Hematopoietic multipotent progenitor cell treated with erythropoietin and hydrocortisone succinate and interleukin-3 and kit ligand, for 8 days (in vitro differentiated cells): ENCODE measurements around the gene TFAP2B.

Source experiments
- DNase-seq: peaks from one replicate; pipeline ENCODE4 v3.0.0-alpha.2; 2015

TFAP2B gene

DNA sequence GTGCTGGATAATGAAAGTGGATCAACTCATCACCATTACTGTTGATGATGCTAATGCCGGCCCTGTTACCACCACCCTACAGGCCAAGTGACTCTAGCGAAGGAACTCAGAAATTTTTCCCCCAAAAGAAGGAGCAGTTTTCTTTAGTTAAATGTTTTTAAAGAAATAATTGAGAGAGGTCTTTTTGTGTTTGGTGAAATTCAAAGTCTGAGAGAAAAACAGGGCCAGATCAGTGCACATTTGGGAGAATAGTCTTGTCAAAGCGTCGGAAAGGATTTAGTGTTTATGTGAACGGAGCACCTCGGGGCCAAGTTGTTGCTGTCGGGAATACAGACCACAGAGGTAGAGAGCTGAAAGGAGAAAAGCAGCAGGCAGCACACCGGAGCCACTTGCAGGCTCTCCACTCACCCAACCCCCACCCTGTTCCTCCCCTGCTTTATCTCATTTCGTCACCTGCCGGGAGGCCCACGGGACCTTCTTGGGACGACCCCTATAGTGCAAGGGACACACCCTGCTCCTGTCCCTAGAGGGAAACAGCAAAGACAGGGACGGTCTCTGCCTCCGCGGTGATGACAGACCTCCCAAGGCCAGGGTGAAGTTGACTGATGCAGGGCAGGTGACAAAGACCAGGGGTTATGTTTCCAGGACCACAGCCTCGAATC is 6.8 kb downstream of the TFAP2B start:
- DNase-seq = no peak

DNA sequence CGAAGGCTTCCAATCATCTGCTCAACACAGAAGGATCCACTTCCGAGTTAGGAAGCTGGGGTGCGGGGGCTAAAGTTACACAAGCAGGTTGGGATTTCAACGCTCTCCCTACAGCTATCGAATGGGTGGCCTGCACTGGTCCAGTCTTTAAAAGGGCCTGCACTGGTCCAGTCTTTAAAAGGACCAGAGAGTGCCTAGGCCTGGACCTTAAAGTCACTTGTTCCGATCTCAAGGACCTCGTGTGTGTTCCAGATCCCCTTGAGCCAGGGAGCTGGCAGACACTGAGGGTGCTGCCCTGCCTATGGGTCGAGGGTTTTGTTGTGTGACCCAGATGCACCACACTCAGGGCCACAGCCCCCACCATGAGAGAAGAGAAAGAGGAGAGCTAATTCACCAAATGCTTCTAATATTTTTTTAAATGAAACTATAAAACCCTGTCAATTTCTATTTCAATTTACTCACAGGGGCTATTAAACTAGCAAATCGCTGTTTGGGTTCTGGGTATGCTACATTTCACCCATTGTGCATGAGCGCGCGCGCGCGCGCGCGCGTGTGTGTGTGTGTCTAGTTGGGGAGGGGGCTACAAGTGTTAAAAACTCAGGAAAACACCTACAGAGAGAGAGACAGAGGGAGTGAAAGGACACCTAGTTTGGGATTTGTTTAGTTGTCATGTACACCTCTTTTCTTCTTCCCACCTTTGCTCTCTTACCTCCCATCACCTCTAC is 7.5 kb downstream of the TFAP2B start:
- no peak for DNase-seq

DNA sequence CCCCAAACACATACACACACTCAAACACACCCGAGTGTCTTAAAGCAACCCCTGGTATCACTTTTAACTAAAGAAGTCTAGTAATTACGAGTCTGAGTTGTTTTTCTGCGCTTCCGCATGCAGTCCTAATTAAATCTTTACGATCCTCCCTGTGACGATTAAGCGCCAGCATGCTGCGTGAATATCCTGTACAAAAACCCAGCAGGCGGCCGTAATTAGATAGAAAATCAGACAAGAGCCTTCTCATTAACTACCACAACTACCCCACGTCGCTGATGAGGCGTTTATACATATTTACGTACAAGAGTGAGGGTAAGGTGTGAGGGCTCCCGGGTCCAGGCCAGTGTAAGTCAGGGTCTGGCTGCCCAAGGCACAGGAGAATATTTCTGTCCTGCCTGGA is 8.1 kb downstream of the TFAP2B start:
- DNase-seq = no peak

DNA sequence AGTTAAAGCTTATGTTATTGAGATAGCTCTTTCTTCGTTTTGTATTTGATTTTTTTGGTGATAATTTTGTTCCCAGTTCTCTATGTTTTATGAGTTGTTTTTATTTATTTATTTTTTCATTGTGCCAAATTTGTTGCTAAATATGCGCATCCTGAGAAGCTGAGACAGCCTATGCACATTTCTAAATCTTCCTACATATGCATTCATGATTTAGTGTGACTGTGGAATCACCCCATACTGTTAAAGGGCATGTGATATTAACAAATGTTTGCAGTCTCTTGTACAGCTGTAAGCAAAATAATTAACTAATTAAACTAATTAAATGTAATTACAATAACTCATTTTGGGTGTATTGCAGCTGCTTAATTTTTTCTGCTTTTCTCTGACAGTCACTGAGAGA is 10.4 kb downstream of the TFAP2B start:
- no peak for DNase-seq

DNA sequence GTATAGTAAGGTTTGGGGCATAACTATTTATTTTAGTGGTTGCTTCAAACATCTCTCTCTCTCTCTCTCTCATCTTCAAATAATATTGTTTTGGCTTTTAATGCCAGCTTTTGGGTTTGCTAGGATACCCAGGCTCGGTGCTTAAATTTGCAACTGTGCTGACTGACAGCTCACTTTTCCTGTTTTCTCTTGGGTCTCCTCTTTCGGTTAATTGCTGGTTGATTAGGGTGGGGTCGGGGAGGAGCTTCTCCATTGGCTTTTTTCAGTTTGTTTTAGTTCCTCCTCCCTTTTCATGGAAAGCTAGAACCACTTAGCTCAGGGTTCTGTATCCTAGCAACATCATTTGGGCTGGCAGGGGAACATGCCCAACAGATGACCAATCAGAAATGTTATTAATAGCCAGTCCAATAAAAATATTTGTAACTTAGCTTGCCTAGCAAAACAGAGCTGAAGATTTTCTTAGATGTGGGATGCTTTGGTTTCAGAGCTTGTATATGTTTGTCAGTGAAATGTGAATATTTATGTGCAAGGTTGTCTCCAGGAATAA is 11.3 kb downstream of the TFAP2B start:
- DNase-seq = no peak

DNA sequence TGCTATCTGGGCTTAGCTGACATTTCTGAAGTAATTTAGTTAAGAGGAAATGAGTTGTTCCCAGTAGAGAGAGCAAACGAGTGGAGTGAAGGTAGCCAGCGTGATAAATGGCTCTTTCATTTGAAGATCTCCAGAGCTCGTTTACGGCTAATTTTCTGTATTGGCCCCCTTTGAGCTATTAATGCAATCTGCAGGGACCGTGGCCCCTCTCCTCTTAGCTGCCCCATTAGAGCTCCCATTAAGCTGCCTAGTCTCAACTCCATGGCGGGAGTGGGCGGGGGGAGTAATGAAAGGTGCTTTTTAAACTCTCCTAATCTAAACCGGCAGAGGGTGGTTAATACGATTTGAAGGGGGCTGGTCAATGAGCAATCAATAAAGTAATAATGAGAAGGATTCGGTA is 12.5 kb downstream of the TFAP2B start:
- no peak for DNase-seq

DNA sequence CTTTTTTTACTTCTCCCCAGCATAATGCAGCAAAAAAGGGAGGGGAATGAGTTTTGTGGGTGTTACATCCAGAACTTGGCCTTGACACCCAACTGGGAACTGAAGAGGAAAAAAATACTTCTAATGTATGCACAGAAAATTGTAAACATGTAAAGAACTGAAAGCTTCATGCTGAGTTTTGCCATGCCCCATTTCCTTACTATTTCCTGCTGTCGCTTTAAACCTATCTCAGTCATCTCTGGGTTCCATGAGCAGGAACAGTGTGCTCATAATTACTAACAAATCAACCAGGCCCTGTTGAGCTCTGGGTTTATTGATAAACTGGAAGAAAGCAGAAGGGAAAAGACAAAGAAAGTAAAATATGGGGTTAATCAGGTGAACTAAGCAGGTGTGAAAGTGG is 14.2 kb downstream of the TFAP2B start:
- DNase-seq = no peak

DNA sequence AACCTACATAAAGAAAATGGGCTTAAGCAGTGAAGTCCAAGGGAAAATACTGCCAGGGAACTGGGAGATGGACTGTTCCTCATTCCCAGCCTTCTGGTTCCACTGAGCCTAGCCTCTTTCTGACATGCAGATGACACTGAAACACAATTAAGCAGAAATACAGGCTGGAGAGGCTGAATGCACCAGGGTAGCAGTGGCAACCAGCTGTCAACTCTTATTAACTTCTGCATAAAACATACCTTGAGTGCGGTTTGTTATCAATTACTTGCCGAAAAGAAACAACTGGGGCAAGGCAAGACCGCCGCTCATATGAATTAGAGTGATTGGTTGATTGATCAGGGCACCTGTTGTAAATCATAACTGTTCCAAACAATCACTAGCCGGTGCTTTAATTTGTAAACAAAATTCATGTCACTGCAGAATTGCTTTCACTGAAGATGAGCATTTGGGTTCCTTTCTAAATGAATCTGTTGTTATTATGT is 16.3 kb downstream of the TFAP2B start:
- DNase-seq = no peak

DNA sequence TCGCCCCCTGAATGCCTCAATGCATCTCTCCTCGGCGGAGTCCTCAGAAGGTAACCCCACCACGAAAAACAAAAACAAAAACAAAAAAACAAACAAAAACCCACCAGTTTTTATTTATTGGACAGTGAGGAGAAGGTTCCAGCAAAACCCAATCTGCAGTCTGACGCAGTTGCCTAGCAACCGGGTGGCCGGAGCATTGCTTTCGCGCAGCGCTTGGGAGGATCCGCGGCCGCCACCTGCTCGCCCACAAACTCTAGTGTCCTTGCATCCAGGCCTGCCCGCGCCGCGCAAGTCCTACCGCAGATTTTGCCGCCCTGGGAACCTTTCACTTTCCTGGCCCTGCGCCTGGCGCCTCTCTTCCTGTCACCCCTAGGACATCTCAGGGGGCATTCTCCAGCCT is 17.6 kb downstream of the TFAP2B start:
- no peak for DNase-seq

DNA sequence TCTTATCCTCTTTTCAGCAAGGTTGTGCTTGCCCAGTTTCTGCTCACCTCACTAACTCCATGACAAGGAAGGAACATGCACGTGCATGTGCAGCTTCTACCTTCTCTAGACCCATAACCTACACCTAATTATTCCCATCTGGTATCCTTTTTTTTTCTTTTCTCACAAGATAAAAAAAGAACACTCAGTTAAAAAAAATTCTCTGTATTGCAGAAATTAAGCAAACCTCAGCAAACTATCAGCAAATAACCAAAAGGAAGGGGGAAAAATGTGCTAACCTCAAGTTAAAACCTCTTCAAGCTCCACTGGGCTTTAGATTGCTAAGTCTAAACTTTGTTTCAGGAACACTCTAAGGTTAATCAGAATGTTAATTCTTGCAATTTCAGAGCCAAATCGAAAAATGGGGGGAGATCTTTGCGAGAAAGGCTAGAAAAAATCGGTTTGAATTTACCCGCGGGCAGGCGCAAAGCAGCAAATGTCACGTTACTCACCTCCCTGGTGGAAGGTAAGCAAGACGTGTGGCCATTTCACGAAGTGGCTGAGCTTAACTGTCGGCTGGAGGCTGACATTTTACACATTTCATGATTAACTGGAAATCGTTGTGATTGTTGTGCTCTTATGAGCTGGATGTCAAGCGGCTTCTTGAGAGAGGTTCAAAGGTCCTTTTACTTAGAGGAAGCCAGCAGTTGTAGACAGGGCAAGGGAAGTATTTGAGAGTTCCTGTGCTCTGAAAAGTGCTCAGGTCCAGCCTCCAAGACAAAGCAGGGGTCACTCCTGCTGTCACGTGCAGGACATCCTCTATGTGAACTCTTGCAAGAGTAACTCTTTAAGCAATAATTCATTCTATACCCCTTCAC is 19.1 kb downstream of the TFAP2B start:
- DNase-seq = no peak

DNA sequence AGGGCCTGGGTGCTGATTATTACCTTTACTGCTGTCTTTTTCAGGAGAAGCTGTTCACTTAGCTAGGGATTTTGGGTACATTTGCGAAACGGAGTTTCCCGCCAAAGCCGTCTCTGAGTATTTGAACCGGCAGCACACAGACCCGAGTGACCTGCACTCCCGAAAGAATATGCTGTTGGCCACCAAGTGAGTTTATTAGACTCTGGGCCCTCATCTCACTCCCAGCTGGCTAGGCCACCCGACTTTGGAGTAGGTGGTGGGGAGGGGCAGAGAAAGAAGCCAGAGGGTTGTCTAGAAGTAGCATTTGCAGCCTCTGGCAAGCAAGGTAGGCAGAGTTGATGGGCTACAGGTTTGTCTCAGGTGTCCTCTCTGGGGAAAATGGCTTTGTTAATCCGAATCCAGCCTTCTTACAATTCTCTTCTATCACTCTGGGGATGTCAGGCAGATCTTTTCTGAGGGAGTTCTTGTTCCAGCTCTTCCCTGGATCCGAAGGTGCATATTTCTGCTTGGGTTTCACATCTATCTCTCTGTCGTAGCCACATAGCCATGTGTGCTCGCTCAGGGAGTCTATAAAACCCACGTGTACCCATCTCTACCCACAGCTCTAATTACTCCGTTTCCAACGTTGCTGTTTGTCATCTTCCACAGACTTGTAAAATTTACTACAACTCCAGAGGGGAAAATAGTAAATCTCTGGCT is 21.6 kb downstream of the TFAP2B start:
- DNase-seq = no peak

DNA sequence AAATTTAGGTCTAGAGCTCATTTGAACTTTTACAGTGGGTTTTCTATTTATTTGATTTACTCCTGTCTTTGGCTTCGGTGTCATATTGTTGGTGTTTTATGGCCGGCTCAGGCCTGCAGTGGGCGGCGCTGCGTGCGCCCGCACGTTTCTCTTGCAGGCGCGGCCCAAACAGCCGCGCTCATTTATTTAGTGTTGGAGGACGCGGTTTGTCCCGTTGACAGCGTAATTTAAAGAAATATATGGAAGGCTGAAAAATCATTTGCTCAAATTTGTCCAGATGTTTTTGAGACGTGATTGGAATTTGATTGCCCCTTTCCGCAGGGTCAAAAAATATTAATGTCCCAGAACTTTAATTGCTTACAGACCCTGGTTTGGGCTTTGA is 22.1 kb downstream of the TFAP2B start:
- no peak for DNase-seq

DNA sequence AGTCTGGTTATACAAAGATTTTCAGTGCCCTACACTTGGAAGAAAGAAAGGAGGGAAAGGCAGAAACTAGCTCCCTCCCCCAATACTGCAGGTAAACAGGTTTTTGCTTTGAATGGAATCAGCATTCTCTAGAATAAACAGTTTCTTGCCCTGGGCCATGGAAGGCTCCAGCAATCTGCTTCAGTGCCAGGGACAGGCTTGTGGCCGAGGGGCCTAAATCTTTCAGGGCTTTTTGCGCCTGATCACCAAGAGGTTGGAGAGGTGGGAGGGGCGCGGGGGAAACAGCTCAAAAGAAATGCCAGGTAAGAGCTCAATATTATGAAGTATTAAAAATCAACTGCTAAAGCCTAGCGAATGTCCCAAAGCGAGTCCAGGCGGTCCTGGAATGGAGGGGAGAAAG is 23.8 kb downstream of the TFAP2B start:
- DNase-seq = no peak

DNA sequence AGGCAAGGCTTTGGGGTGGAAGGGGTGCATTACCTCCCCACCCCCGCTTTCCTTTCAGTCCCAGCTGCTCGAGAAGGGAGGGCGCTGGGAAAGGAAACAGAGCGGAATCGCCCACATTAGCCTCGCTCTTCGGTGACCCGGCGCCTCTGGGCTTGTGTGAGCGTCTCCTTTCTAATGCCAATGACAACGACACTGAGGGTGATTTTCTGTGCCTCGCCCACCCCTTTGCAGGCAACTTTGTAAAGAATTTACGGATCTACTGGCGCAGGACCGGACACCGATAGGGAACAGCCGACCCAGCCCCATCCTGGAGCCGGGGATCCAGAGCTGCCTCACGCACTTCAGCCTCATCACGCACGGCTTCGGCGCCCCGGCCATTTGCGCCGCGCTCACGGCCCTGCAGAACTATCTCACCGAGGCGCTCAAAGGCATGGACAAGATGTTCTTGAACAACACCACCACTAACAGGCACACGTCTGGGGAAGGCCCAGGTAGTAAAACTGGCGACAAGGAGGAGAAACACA is 24.3 kb downstream of the TFAP2B start:
- DNase-seq = no peak

DNA sequence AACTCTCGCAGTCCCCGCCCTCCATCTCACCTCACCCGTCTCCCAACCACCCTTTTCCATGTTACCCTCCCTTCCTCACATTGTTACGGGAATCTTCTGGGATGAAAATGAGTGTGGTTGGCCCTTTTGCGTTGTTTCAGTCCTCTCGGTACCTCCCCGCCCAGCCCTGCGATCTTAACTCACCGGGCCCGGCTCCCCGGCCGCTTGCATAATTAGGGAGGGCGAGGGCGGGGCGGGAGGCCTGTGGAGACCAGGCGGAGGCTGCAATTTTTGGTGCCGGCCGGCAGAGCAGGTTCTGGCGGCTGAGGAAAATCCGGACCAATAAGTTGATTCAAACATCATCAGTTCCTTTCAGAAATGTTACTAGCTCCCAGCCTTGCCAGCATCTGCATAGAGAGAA is 25.2 kb downstream of the TFAP2B start:
- no peak for DNase-seq

DNA sequence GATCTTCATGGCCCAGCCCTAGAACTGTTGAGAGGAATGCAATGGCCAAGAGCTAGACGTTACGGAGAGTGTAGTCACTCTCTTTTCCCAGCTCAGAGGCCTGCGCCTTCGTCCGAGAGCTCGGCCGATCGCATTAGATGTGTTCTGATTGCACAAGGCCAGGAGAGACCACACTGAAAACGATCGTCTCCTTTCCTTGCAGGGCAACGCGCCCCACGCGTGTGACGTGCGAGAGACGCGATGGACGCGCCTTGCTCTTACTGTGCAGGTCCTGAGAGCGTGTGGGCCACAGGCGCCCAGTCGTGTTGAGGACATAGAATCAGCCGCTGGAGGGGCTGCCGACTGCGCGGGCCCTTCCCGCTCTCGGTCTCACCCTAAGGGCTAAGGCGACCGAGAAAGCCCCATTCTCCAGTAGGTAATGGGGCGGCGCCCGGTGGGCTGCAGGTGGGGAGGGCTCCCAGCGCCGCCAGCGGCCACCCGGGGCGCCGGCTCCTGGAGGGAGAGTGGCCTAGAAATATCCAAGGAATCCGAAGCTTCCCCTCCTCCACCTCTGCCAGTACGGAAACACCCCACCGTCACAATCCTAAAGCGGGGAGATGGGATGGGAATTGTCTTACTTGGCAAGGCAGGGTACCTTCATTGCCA is 26.9 kb downstream of the TFAP2B start:
- no peak for DNase-seq

DNA sequence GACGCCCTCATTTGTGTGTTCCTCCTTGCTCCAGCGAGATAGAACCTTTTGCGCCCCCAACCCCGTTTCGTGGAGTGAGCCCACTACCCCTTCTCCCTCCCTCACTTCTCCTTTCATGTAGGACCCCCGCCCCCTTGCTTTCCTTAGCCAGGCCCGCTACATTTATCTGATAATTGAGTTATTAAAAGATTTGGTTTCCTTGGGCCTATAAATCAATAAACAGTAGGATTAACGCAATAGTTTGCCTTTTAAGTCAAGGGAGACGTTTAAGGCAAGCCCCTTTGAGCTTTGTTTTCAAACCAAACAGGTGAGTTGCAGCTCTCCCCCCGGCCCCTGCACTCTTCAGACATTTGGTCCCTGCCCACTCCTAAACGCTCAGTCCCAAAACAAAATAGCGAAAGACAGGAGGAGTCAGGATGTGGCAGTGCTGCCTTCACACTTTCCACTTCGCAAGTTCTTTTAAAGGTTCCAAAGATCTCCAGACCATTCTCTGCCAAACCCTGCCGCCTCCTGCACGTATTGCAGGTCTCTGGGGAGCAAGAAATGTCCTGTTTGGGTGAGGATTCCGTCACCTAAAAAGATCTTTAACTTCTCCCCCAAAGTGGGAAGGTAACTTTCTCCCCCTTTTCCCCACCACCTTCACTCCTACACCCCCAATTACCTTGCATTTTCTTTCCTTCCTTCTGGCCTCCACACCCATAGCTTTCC is 27.6 kb downstream of the TFAP2B start:
- DNase-seq = no peak

DNA sequence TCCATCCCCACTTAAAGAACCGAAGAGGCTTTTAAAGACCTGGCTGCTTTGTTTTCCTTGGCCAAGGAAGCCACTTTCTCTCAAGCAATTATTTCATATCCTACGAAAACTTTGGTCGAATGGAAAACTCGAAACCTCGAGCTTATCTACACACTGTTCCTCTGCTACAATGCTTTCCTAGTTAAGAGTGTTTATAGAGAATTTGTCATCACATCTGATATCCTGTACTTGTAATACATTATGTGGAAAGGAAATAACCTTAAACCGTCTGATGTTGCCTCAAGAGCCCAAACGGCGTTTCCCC is 28.1 kb downstream of the TFAP2B start:
- no peak for DNase-seq

DNA sequence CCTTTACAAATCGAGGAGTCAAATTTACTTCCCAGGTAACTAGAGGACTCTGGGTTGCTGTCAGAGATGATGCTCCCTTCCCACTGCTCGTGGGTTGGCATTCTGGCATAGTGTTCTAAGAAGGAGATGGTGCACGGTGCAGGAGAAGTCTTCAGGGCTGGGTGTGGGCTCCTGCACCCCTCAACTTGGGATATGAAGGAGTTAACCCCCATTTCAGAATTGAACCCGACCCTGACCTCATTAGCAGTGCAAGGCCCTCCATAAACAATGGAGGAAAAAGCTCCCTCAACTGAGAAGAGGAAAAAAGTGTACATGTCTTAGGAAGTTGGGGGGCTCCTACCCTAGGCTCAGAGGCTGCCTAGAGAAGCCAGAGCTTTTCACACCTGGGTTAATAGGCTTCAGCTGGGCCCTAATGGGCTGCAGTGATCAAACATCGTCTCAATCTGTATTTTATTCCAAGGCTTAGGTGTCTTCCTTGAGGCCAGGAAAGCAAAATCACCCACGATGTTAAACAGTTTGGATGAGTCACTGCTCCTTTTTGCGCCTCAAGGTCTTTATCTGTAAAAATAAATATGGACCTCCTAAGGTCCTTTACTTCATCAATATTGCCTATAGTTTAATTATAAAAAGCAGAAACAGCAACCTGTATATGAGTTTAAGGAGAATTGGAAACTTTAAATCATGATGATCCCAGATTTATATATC is 29.4 kb downstream of the TFAP2B start:
- no peak for DNase-seq

DNA sequence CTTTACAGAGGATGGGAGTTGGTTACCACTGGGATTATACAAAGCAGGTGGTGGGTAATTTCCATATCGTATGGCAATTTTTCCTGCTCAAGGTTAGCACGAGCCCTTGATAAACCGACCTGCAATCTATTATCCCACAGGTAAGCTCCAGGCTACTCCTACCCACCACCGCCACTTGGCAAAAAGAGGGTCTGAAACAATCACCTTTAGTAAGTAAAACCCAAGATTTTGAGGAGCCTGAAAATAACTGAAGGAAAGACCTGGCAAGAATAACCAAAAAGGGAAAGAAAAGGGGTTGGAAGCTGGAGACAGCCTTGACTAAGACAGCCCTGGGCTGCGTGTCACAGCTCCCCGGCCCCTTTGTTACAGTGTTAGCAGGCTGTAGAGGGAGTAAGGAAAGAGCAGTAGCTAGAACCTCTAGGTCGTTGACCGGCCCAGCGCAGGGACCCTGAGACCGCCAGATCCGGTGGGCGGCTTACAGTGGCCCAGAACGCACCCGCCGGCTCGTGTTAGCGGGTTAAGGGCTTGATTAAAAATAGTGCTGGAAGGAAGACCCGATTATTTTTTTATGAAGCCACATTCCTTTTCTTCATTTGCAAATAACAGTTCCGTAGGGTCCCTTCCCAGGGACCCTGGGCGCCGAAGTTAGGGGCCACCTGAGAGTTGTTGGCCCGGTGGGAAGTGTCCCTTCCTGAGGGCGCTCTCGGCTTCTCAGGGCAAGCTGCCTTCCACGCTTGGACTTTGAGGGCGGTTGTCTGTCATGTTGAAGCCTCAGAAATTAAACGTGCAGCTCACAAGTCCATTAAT is 30.5 kb downstream of the TFAP2B start:
- DNase-seq = no peak
